HG03060 (cell line): ENCODE measurements around the gene CPNE7.
"Not testable (repeated sequence)": the region's sequence is repeated elsewhere in the genome, so short reads cannot be mapped to it uniquely, and the experiment has no call there.

ENCODE experiments used
- ATAC-seq: cut with Tn5 transposase; IDR thresholded peaks from one replicate; pipeline ENCODE4 v1.9.1; 2021; ENCODE audit warnings: low read depth, moderate number of reproducible peaks; ENCODE audit not compliant: unreplicated experiment

The CPNE7 gene

GRCh38 chr16:89581045-89581695 lies 5.6 kb downstream of the CPNE7 start:
- no peak for ATAC-seq

- ATAC-seq, result no peak
Measured at GRCh38 chr16:89581861-89582563, 6.5 kb downstream of the CPNE7 start.

GRCh38 chr16:89582614-89583196 lies 7.1 kb downstream of the CPNE7 start:
- ATAC-seq, result no peak

GRCh38 chr16:89583197-89583894 lies 7.8 kb downstream of the CPNE7 start:
- ATAC-seq, result no peak

GRCh38 chr16:89583895-89584644 lies 8.5 kb downstream of the CPNE7 start:
- no peak for ATAC-seq

GRCh38 chr16:89584768-89585549 lies 9.4 kb downstream of the CPNE7 start:
- no peak for ATAC-seq

GRCh38 chr16:89586218-89586617 lies 10.7 kb downstream of the CPNE7 start:
- no peak for ATAC-seq

GRCh38 chr16:89586853-89587252 lies 11.3 kb downstream of the CPNE7 start:
- no peak for ATAC-seq

- not testable (repeated sequence) for ATAC-seq
Measured at GRCh38 chr16:89587676-89588075, 12.1 kb downstream of the CPNE7 start.

GRCh38 chr16:89588413-89589109 lies 13.0 kb downstream of the CPNE7 start:
- ATAC-seq, result no peak

- no peak for ATAC-seq
Measured at GRCh38 chr16:89589241-89589926, 13.8 kb downstream of the CPNE7 start.

GRCh38 chr16:89593841-89594240 lies 18.3 kb downstream of the CPNE7 start:
- no peak for ATAC-seq

GRCh38 chr16:89595330-89596060 lies 19.9 kb downstream of the CPNE7 start:
- ATAC-seq, result no peak

GRCh38 chr16:89596061-89596689 lies 20.6 kb downstream of the CPNE7 start:
- no peak for ATAC-seq

- ATAC-seq, result no peak
Measured at GRCh38 chr16:89596957-89597649, 21.5 kb downstream of the CPNE7 start.

GRCh38 chr16:89598199-89598598 lies 22.6 kb downstream of the CPNE7 start:
- ATAC-seq, result no peak

GRCh38 chr16:89599451-89599858 lies 23.9 kb downstream of the CPNE7 start:
- ATAC-seq, result no peak
